Measurements from ENCODE around the gene CDC42. TPM values are rescaled to one million over a fixed set of nuclear protein-coding genes. Genes with fewer than 3 reads are reported as not detected.

Gene CDC42
- total RNA-seq, 1 experiment from 2014 or later: 217 TPM

- H3K4me2 ChIP-seq (ENCODE audit: low read length): peak overlapping the region; percentile 86
- TF ChIP-seq TCF7L2 (IDR thresholded peaks at IDR 0.05; ENCODE audit: borderline replicate concordance, extremely low read depth, insufficient read depth, insufficient read length) (peak; percentile 82), CBX3 (IDR thresholded peaks at IDR 0.05; ENCODE audit: low read depth) (no peak)
- no peaks in the 10 kb centered on the region for H3K27me3 ChIP-seq (ENCODE audit: insufficient read depth, low read length)
- peaks cover 8% of the 10 kb centered on the region; the same call in 1 of the 2 replicates for H3K79me2 ChIP-seq (ENCODE audit: insufficient read depth, low read length)
- H2AFZ ChIP-seq (ENCODE audit: low read depth, low read length, poor library complexity, severe bottlenecking): peak overlapping the region; percentile 87
- H3K9me2 ChIP-seq (ENCODE audit: insufficient read depth): no peaks in the 10 kb centered on the region
- intact Hi-C loops (cut with micrococcal nuclease): loop anchor here (1.0 to 5.0 kb wide), 2 partner anchors 28 to 253 kb away; partner anchors contain the start of gene CDC42
- peak overlapping the region; percentile 72 to 87 for H3K4me3 ChIP-seq (replicated peaks in 1 of 2; ENCODE audit: low read depth in 1 of 2, low read length in 2 of 2)
- TSS peak; percentile 89 for BruUV-seq (replicated peaks)
- H3K4me1 ChIP-seq (ENCODE audit: control insufficient read depth in 1 of 2, insufficient read depth in 2 of 2, low read length in 2 of 2): peaks cover 18 to 34% of the 10 kb centered on the region in 2 experiments
- ChIA-PET POLR2A (interaction anchor here (0.6 to 2.4 kb wide), 6 partner anchors 14 to 619 kb away, joined by 3 to 18 read pairs (median 4); partner anchors contain the start of gene CDC42), RAD21 (ENCODE audit: low non-redundant PET in 1 of 2, low total read pairs in 2 of 2, uncharacterized antibody in 2 of 2, unreplicated experiment in 2 of 2) (interaction anchor here in 1 of 2 experiments (1.7 kb wide), 1 partner anchor 28 kb away, joined by 7 read pairs; the partner anchor contains the start of gene CDC42), CTCF (interaction anchor here (0.7 to 1.1 kb wide), 5 partner anchors 15 to 755 kb away, joined by 3 to 5 read pairs (median 4); partner anchors contain the start of gene CDC42)
- H4K20me1 ChIP-seq (ENCODE audit: insufficient read depth): no peaks in the 10 kb centered on the region
- peak overlapping the region; percentile 99 for H3K27ac ChIP-seq (ENCODE audit: low read depth, low read length)
- H3K9me3 ChIP-seq (ENCODE audit: control insufficient read depth in 1 of 2, insufficient read depth in 1 of 2, low read depth in 1 of 2, low read length in 2 of 2): no peaks in the 10 kb centered on the region
- H3K9ac ChIP-seq (ENCODE audit: low read length): peak overlapping the region; percentile 97
- H3K36me3 ChIP-seq (ENCODE audit: control insufficient read depth in 1 of 2, insufficient read depth in 2 of 2, low read length in 2 of 2): no peaks in the 10 kb centered on the region
- DNase-seq (ENCODE audit: low read depth, low spot score) (peak; percentile 54), ATAC-seq (peak; percentile 55)
Observed at GRCh38 chr1:22024485-22025367, 27.8 kb upstream of the CDC42 start.

DNA sequence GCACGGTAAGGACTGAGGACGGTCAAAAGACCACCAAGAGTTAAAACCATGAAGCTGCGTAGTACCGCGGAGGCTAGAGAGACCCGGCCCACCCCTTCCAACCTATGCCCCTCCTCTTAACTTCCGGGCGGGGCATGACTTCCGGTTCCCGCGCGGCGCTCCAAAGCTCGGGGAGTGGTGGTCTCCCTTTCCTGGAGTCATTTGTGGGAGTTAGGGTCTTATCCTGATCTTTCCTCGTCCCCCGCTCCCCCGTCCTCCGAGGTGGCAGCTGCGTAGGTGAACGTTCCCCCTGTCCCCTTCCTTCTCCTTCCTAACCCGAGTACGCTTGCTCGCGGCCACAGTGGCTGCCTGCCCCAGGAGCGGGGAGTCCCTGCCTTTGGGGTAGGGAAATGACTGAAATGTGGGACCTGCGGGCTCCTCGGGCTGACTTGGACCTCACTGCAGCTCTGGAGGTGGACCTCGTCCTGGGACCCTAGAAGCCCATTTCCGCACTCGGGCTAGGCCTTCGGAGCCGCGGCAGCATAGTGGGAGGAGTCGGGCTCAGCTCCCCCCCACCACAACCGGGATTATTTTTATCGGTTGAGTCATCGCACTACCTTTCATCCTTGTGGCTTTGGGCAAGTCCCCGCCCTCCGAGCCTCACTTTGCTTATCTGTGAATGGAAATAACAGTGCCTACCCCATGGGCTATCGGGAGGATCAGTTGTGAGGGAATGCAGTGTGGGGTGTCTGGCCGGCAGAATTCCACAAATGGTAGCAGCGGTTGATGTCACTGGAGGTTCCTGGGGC, 26.9 kb upstream of the CDC42 start:
- Histone ChIP-seq H3K9ac (ENCODE audit: low read length) (peak overlapping the region; percentile 97), H3K27me3 (ENCODE audit: insufficient read depth, low read length) (no peaks in the 10 kb centered on the region), H3K79me2 (ENCODE audit: insufficient read depth, low read length) (peaks cover 8% of the 10 kb centered on the region; the same call in 1 of the 2 replicates), H3K4me2 (ENCODE audit: low read length) (peak overlapping the region; percentile 86), H3K9me3 (ENCODE audit: control insufficient read depth in 1 of 2, insufficient read depth in 1 of 2, low read depth in 1 of 2, low read length in 2 of 2) (no peaks in the 10 kb centered on the region), H3K27ac (ENCODE audit: low read depth, low read length) (peak overlapping the region; percentile 99), H3K9me2 (ENCODE audit: insufficient read depth) (no peaks in the 10 kb centered on the region), H2AFZ (ENCODE audit: low read depth, low read length, poor library complexity, severe bottlenecking) (peak overlapping the region; percentile 87), H3K36me3 (ENCODE audit: control insufficient read depth in 1 of 2, insufficient read depth in 2 of 2, low read length in 2 of 2) (no peaks in the 10 kb centered on the region), H4K20me1 (ENCODE audit: insufficient read depth) (no peaks in the 10 kb centered on the region), H3K4me1 (ENCODE audit: control insufficient read depth in 1 of 2, insufficient read depth in 2 of 2, low read length in 2 of 2) (peaks cover 18 to 34% of the 10 kb centered on the region in 2 experiments), H3K4me3 (replicated peaks in 1 of 2; ENCODE audit: low read depth in 1 of 2, low read length in 2 of 2) (peak overlapping the region; percentile 72 to 87)
- TSS peak; percentile 82 for BruUV-seq (replicated peaks)
- POLR2A ChIA-PET: interaction anchor here (1.4 to 2.4 kb wide), 4 partner anchors 13 to 27 kb away, joined by 3 to 18 read pairs (median 8); partner anchors contain the start of gene CDC42
- CTCF ChIA-PET: interaction anchor here (0.9 to 1.1 kb wide), 3 partner anchors 15 to 755 kb away, joined by 3 to 5 read pairs (median 3); no protein-coding TSS in a partner anchor
- intact Hi-C loops (cut with micrococcal nuclease): loop anchor here (1.0 kb wide), 1 partner anchor 27 kb away; the partner anchor contains the start of gene CDC42
- RAD21 ChIA-PET (ENCODE audit: low non-redundant PET in 1 of 2, low total read pairs in 2 of 2, uncharacterized antibody in 2 of 2, unreplicated experiment in 2 of 2): interaction anchor here in 1 of 2 experiments (0.6 to 1.7 kb wide), 2 partner anchors 27 to 45 kb away, joined by 7 read pairs; partner anchors contain the start of gene CDC42
- DNase-seq (ENCODE audit: low read depth, low spot score) (peak; percentile 82), ATAC-seq (peak; percentile 84)
- TF ChIP-seq SRF (IDR thresholded peaks at IDR 0.05; ENCODE audit: low read depth) (no peak), ZBTB33 (IDR thresholded peaks at IDR 0.05; ENCODE audit: extremely low read depth, insufficient replicate concordance, low read length) (peak; percentile 62), SP1 (IDR thresholded peaks at IDR 0.05; ENCODE audit: low read depth) (peak; percentile 86), FOSL1 (IDR thresholded peaks at IDR 0.05; ENCODE audit: low read depth) (peak; percentile 73), CEBPB (IDR thresholded peaks at IDR 0.05; ENCODE audit: low read depth) (no peak), SIN3A (IDR thresholded peaks at IDR 0.05; ENCODE audit: low read depth) (peak; percentile 65), EGR1 (IDR thresholded peaks at IDR 0.05; ENCODE audit: low read depth) (no peak), RAD21 (IDR thresholded peaks at IDR 0.05; ENCODE audit: low read depth) (no peak)
- TF ChIP-seq, protein P1, sequence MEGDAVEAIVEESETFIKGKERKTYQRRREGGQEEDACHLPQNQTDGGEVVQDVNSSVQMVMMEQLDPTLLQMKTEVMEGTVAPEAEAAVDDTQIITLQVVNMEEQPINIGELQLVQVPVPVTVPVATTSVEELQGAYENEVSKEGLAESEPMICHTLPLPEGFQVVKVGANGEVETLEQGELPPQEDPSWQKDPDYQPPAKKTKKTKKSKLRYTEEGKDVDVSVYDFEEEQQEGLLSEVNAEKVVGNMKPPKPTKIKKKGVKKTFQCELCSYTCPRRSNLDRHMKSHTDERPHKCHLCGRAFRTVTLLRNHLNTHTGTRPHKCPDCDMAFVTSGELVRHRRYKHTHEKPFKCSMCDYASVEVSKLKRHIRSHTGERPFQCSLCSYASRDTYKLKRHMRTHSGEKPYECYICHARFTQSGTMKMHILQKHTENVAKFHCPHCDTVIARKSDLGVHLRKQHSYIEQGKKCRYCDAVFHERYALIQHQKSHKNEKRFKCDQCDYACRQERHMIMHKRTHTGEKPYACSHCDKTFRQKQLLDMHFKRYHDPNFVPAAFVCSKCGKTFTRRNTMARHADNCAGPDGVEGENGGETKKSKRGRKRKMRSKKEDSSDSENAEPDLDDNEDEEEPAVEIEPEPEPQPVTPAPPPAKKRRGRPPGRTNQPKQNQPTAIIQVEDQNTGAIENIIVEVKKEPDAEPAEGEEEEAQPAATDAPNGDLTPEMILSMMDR (IDR thresholded peaks at IDR 0.05 in 2 of 3, conservative IDR thresholded peaks at IDR 0.05 in 1 of 3; ENCODE audit: borderline replicate concordance in 1 of 3, insufficient read depth in 1 of 3, low read depth in 2 of 3, low read length in 2 of 3): no peak
